Activated T-helper 2 cell treated with anti-CD3 and anti-CD28 coated beads, Interferon-gamma antibody, Interleukin-2, Interleukin-4, amounts not matched to agents 10 μg/mL and 5 μg/mL and 100 μg/mL, durations not matched to agents 14 hours and 24 hours and 36 hours (primary cell): ENCODE data around the gene YIPF2. TPM values are rescaled to one million over a fixed set of nuclear protein-coding genes. Genes with fewer than 3 reads are reported as not detected.

Experiments
- DNase-seq: peaks from one replicate; pipeline ENCODE4 v3.0.0; 2021; ENCODE audit warnings: low spot score
- H3K27ac Mint-ChIP-seq: one replicate; pipeline ENCODE4 v1.8.0; 2021; ENCODE audit warnings: mixed read lengths
- H3K27me3 Mint-ChIP-seq: one replicate; pipeline ENCODE4 v1.8.0; 2021; ENCODE audit warnings: low read depth, mixed read lengths
- H3K36me3 Mint-ChIP-seq: one replicate; pipeline ENCODE4 v1.8.0; 2021; ENCODE audit warnings: low read depth, mixed read lengths
- H3K4me1 Mint-ChIP-seq: one replicate; pipeline ENCODE4 v1.8.0; 2021; ENCODE audit warnings: low read depth, mixed read lengths
- H3K4me3 Mint-ChIP-seq: one replicate; pipeline ENCODE4 v1.8.0; 2021; ENCODE audit warnings: low read depth, mild to moderate bottlenecking, moderate library complexity, mixed read lengths
- H3K9me3 Mint-ChIP-seq: one replicate; pipeline ENCODE4 v1.8.0; 2021; ENCODE audit warnings: mixed read lengths
- intact Hi-C: fragments of 100-400 bp; cut with micrococcal nuclease; formaldehyde crosslinking; loops from one replicate; pipeline ENCODE4 v1.15.1; 2023
- total RNA-seq: library from RNA; stranded (reverse); gene quantifications from 2 replicates; pipeline ENCODE4 v1.2.3, GENCODE V29; 2022

Gene YIPF2
- total RNA-seq, 1 donor from 2014 or later: 25.0 TPM

- H3K9me3 Mint-ChIP-seq: no peaks in the 10 kb centered on the region
- H3K27me3 Mint-ChIP-seq: no peaks in the 10 kb centered on the region
- no peak for DNase-seq
- H3K4me1 Mint-ChIP-seq: peaks cover 13% of the 10 kb centered on the region
- intact Hi-C loops: loop anchor here (1.0 to 2.0 kb wide), 2 partner anchors 33 to 57 kb away; partner anchors contain the start of genes CARM1 and SMARCA4
- peak overlapping the region; percentile 94 for H3K4me3 Mint-ChIP-seq
- peak overlapping the region; percentile 80 for H3K27ac Mint-ChIP-seq
- H3K36me3 Mint-ChIP-seq: peaks cover 27% of the 10 kb centered on the region
These were observed 493 bp downstream of the YIPF2 start for GRCh38 chr19:10927730-10928562.

- intact Hi-C loops: no loop called here
- no peak for DNase-seq
- H3K9me3 Mint-ChIP-seq: no peaks in the 10 kb centered on the region
- H3K36me3 Mint-ChIP-seq: peaks cover 28% of the 10 kb centered on the region
- no peak overlapping the region for H3K4me3 Mint-ChIP-seq
- no peaks in the 10 kb centered on the region for H3K27me3 Mint-ChIP-seq
- peaks cover 10% of the 10 kb centered on the region for H3K4me1 Mint-ChIP-seq
- no peak overlapping the region for H3K27ac Mint-ChIP-seq
These were observed 3.8 kb downstream of the YIPF2 start for GRCh38 chr19:10924597-10924996.

- no peak for DNase-seq
- intact Hi-C loops: no loop called here
- Mint-ChIP-seq H3K27me3 (no peaks in the 10 kb centered on the region), H3K4me1 (peaks cover 10% of the 10 kb centered on the region), H3K36me3 (peaks cover 35% of the 10 kb centered on the region), H3K27ac (no peak overlapping the region), H3K9me3 (no peaks in the 10 kb centered on the region), H3K4me3 (no peak overlapping the region)
These were observed 5.0 kb downstream of the YIPF2 start for GRCh38 chr19:10923260-10924112.

DNA sequence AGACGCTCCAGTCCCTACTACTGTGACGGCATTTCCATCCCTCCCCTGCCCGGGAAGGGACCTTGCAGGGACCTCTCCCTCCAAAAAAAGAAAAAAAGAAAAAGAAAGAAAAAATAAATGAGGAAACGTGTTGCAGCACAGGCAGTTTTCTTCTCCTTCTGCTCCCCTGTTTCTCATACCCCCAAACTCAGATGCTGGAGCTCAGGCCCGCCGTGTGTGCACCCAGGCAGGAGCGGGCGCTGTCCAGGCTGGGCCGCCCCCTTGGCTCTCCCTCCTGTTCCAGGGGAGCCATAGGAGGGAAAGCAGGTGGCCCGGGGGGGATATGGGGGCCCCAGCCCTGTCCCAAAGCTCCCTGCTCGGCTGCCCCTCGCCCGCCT, 5.8 kb downstream of the YIPF2 start:
- Mint-ChIP-seq H3K36me3 (peaks cover 35% of the 10 kb centered on the region), H3K9me3 (no peaks in the 10 kb centered on the region), H3K4me1 (peaks cover 6% of the 10 kb centered on the region), H3K27me3 (no peaks in the 10 kb centered on the region), H3K27ac (no peak overlapping the region), H3K4me3 (no peak overlapping the region)
- no peak for DNase-seq
- intact Hi-C loops: no loop called here

- Mint-ChIP-seq H3K4me1 (peaks cover under 1% of the 10 kb centered on the region), H3K9me3 (no peaks in the 10 kb centered on the region), H3K27ac (no peak overlapping the region), H3K27me3 (no peaks in the 10 kb centered on the region), H3K4me3 (no peak overlapping the region), H3K36me3 (peaks cover 31% of the 10 kb centered on the region)
- DNase-seq: no peak
- intact Hi-C loops: no loop called here
These were observed 6.4 kb downstream of the YIPF2 start for GRCh38 chr19:10921910-10922637.

DNA sequence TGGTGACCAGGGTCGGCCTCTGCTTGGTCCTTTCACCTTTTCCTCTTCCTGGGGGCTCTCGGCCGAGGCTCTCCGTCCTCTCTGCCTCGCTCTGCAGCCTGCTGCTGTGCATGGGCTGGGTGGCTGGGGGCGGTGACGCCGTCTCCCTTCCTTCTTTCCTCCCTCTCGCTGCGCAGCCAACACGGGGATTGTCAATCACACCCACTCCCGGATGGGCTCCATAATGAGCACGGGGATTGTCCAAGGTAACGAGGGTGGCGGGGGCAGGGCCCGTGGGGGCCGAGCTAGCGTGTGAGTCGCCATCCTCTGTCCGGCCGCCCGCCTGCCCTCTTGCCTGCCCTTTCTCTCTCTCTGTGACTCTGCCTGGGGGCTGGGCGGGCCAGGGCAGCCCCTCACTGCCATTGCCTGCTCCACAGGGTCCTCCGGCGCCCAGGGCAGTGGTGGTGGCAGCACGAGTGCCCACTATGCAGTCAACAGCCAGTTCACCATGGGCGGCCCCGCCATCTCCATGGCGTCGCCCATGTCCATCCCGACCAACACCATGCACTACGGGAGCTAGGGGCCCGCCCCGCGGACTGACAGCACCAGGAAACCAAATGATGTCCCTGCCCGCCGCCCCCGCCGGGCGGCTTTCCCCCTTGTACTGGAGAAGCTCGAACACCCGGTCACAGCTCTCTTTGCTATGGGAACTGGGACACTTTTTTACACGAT, 7.1 kb downstream of the YIPF2 start:
- Mint-ChIP-seq H3K4me3 (no peak overlapping the region), H3K27me3 (no peaks in the 10 kb centered on the region), H3K9me3 (no peaks in the 10 kb centered on the region), H3K4me1 (no peaks in the 10 kb centered on the region), H3K27ac (no peak overlapping the region), H3K36me3 (peaks cover 31% of the 10 kb centered on the region)
- intact Hi-C loops: no loop called here
- no peak for DNase-seq

GRCh38 chr19:10920781-10921180, 7.7 kb downstream of the YIPF2 start:
- Mint-ChIP-seq H3K36me3 (peaks cover 31% of the 10 kb centered on the region), H3K4me1 (no peaks in the 10 kb centered on the region), H3K4me3 (no peak overlapping the region), H3K9me3 (no peaks in the 10 kb centered on the region), H3K27ac (no peak overlapping the region), H3K27me3 (no peaks in the 10 kb centered on the region)
- no peak for DNase-seq
- intact Hi-C loops: no loop called here

GRCh38 chr19:10920288-10920655, 8.2 kb downstream of the YIPF2 start:
- DNase-seq: no peak
- Mint-ChIP-seq H3K4me1 (no peaks in the 10 kb centered on the region), H3K27ac (no peak overlapping the region), H3K9me3 (no peaks in the 10 kb centered on the region), H3K36me3 (peaks cover 28% of the 10 kb centered on the region), H3K27me3 (no peaks in the 10 kb centered on the region), H3K4me3 (no peak overlapping the region)
- intact Hi-C loops: no loop called here

- H3K4me3 Mint-ChIP-seq: no peak overlapping the region
- H3K9me3 Mint-ChIP-seq: no peaks in the 10 kb centered on the region
- H3K4me1 Mint-ChIP-seq: no peaks in the 10 kb centered on the region
- intact Hi-C loops: no loop called here
- no peak overlapping the region for H3K27ac Mint-ChIP-seq
- no peaks in the 10 kb centered on the region for H3K27me3 Mint-ChIP-seq
- peaks cover 25% of the 10 kb centered on the region for H3K36me3 Mint-ChIP-seq
- DNase-seq: no peak
These were observed 8.8 kb downstream of the YIPF2 start for GRCh38 chr19:10919352-10920287.

- Mint-ChIP-seq H3K9me3 (no peaks in the 10 kb centered on the region), H3K27ac (no peak overlapping the region), H3K4me3 (no peak overlapping the region), H3K27me3 (no peaks in the 10 kb centered on the region), H3K4me1 (no peaks in the 10 kb centered on the region), H3K36me3 (peaks cover 23% of the 10 kb centered on the region)
- intact Hi-C loops: no loop called here
- DNase-seq: no peak
These were observed 10.1 kb downstream of the YIPF2 start for GRCh38 chr19:10918359-10918758.

DNA sequence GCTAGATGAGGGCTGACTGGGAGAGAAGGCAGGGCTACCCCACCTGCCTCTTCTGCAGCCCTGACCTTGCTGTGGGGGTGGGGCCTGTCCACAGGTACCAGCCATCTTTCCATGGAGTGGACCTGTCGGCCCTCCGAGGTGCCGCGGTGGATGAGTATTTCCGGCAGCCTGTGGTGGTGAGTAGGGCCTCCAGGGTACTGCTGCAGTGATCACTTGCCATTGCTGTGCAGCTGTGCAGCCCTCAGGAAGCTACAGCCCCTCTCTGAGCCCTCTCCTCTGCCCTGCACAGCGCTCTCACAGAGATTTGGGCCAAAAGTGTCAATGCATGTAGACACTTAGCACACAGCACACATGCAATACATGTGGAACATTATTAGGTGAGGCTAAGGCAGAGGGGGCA, 11.8 kb downstream of the YIPF2 start:
- H3K27ac Mint-ChIP-seq: no peak overlapping the region
- H3K36me3 Mint-ChIP-seq: peaks cover 24% of the 10 kb centered on the region
- intact Hi-C loops: no loop called here
- DNase-seq: no peak
- H3K4me3 Mint-ChIP-seq: no peak overlapping the region
- H3K4me1 Mint-ChIP-seq: no peaks in the 10 kb centered on the region
- H3K27me3 Mint-ChIP-seq: no peaks in the 10 kb centered on the region
- H3K9me3 Mint-ChIP-seq: no peaks in the 10 kb centered on the region
